Liver (tissue), 9 donors: ENCODE measurements around the gene CERS4. TPM values are rescaled to one million over a fixed set of nuclear protein-coding genes. Genes with fewer than 3 reads are reported as not detected.

Experiments used
- DNase-seq: peaks from one replicate; pipeline ENCODE4 v3.0.0-alpha.2; 2017; ENCODE audit warnings: low spot score
- H3K27ac ChIP-seq, 2 donors: one replicate each; pipeline ENCODE4 v1.7.0; 2013; ENCODE audit warnings: inconsistent platforms in 2 of 2, low read length in 2 of 2, control low read depth in 1 of 2, low read depth in 1 of 2, mild to moderate bottlenecking in 1 of 2
- H3K27me3 ChIP-seq, 4 donors: one replicate each; pipeline versions ENCODE4 v1.6.1 to v1.7.0; 2013; ENCODE audit warnings: low read length in 3 of 4, inconsistent platforms in 1 of 4, mild to moderate bottlenecking in 1 of 4, moderate library complexity in 1 of 4; ENCODE audit not compliant: control insufficient read depth in 4 of 4, insufficient read depth in 4 of 4
- H3K36me3 ChIP-seq, 4 donors: one replicate each; pipeline versions ENCODE4 v1.6.1 to v1.7.0; 2013; ENCODE audit warnings: low read length in 3 of 4, mild to moderate bottlenecking in 3 of 4, low read depth in 1 of 4, moderate library complexity in 1 of 4; ENCODE audit not compliant: control insufficient read depth in 4 of 4, insufficient read depth in 3 of 4
- H3K4me1 ChIP-seq, 4 donors: one replicate each; pipeline versions ENCODE4 v1.6.1 to v1.7.0; 2013; ENCODE audit warnings: low read length in 3 of 4, mild to moderate bottlenecking in 3 of 4, moderate library complexity in 1 of 4; ENCODE audit not compliant: control insufficient read depth in 4 of 4, insufficient read depth in 4 of 4
- H3K4me3 ChIP-seq, 3 donors: one replicate each; pipeline versions ENCODE4 v1.6.1 to v1.7.0; 2013; ENCODE audit warnings: low read length in 3 of 3, control low read depth in 1 of 3, low read depth in 1 of 3, mild to moderate bottlenecking in 1 of 3
- H3K9ac ChIP-seq, 2 donors: one replicate each; pipeline ENCODE4 v1.7.0; 2013; ENCODE audit warnings: low read length in 2 of 2, mild to moderate bottlenecking in 2 of 2, moderate library complexity in 2 of 2, control low read depth in 1 of 2, low read depth in 1 of 2
- H3K9me3 ChIP-seq, 4 donors: one replicate each; pipeline versions ENCODE4 v1.6.1 to v1.7.0; 2013; ENCODE audit warnings: low read length in 3 of 4; ENCODE audit not compliant: control insufficient read depth in 4 of 4
- FOXA1 ChIP-seq: IDR thresholded peaks from 2 replicates; pipeline ENCODE4 v1.6.1; 2016; ENCODE audit warnings: antibody characterized with exemption
- FOXA2 ChIP-seq: IDR thresholded peaks from 2 replicates; pipeline ENCODE4 v1.6.1; 2016; ENCODE audit warnings: antibody characterized with exemption
- GABPA ChIP-seq, 2 donors: IDR thresholded peaks in 1 of 2; conservative IDR thresholded peaks in 1 of 2; 2 replicates each; pipeline ENCODE4 v1.6.1; 2016; ENCODE audit warnings: antibody characterized with exemption in 2 of 2, mild to moderate bottlenecking in 1 of 2, moderate library complexity in 1 of 2
- HNF4G ChIP-seq: IDR thresholded peaks from 2 replicates; pipeline ENCODE4 v1.6.1; 2016; ENCODE audit warnings: antibody characterized with exemption
- RXRA ChIP-seq, 2 donors: IDR thresholded peaks; 2 replicates each; pipeline ENCODE4 v1.6.1; 2017 to 2018; ENCODE audit warnings: antibody characterized with exemption in 2 of 2, mild to moderate bottlenecking in 1 of 2
- SP1 ChIP-seq: IDR thresholded peaks from 2 replicates; pipeline ENCODE4 v1.6.1; 2018; ENCODE audit warnings: antibody characterized with exemption, mild to moderate bottlenecking
- TAF1 ChIP-seq: conservative IDR thresholded peaks from 2 replicates; pipeline ENCODE4 v1.6.1; 2016; ENCODE audit warnings: antibody characterized with exemption, mild to moderate bottlenecking
- YY1 ChIP-seq: IDR thresholded peaks from 2 replicates; pipeline ENCODE4 v1.6.1; 2016; ENCODE audit warnings: antibody characterized with exemption, mild to moderate bottlenecking
- WGBS: extraction: QIAGEN DNeasy Blood & Tissue Kit; methylation state at CpG from one replicate; pipeline ENCODE4 v1.1.7; 2013; 5-methylcytosine and 5-hydroxymethylcytosine counted together
- polyA plus RNA-seq, 2 donors: library from polyadenylated mRNA; stranded (reverse) in 1 of 2; unstranded in 1 of 2; fragments of 200-250 nt in 1 of 2; fragments of >200 nt in 1 of 2; fragmentation: Nextera tagmentation in 1 of 2; extraction: Ambion mirVana in 1 of 2; gene quantifications; one replicate each; pipeline versions ENCODE4 v1.2.1 to v1.2.3, GENCODE V29; 2013 to 2015
- total RNA-seq, 2 donors: library from RNA; depleted of rRNA; stranded (reverse); fragments of >200 nt; gene quantifications; one replicate each; pipeline ENCODE4 v1.2.3, GENCODE V29; 2014
- TF ChIP-seq, protein P1 (sequence below): IDR thresholded peaks from 2 replicates; pipeline ENCODE4 v1.6.1; 2016; ENCODE audit warnings: antibody characterized with exemption
- TF ChIP-seq, protein P2 (sequence below): IDR thresholded peaks from 2 replicates; pipeline ENCODE4 v1.6.1; 2016; ENCODE audit warnings: antibody characterized with exemption
- TF ChIP-seq, protein P3 (sequence below): IDR thresholded peaks from 2 replicates; pipeline ENCODE4 v1.6.1; 2016; ENCODE audit warnings: antibody characterized with exemption, mild to moderate bottlenecking
- donor health status: healthy.
- donor health status: healthy.
- donor health status: healthy.
- donor health status: healthy.
- donor health status: healthy.

CERS4 gene
- total and polyA plus RNA-seq, 4 donors: 42.7 to 65.1 (median 56.4) TPM

DNA sequence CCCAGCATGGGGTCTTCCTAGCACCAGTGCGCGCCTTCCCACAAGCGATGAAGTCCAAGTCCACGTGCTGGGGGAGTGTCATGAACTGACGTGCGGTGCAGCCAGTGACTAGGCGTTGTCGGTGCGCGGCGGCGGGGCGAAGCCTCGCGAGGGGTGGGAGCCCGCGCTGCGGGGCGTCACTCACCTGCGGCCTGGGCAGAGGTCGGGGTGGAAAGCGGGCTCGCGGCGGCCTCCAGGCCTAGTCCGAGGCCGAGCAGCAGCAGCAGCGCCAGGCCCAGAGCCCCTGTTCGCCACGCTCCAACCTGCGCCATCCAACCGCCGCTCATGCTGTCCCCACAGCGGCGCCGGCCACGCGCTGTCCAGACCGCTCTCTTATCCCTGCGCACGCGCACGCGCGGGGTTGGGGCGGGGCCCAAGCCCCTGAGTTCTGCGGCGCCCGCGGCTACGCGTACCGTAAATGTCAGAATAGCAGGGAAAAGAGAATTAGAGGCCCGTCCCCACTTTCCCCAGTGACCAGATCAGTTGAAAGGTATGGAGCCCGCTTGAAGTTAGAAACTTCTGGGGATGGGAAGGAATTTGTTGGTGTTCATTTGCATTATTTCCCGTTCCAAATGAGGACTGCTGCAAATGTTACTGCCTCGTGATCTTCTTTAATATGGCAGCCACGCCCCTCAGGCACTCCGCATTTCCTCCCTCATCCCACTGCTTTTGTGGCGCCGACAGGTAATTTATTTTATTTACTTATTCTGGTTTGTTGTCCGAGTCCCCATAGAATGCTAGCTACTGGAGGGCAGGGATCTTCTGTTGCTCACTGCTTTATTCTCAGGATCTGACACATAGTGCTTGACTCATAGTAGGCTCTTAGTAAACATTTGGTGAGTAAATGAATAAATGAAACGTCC lies 99.0 kb downstream of the CERS4 start, which contains the start of gene CD320:
Gene CD320 (minus strand): TSS at position 394 of the 902 bp plus-strand sequence. CDS start 68 bp downstream, at position 326.
- peaks cover 3 to 21% (median 9%) of the 10 kb centered on the region in 4 donors for H3K36me3 ChIP-seq
- WGBS: under 1% methylated on average over 63 of the region's 63 CpGs
- peak within 1 kb of the TSS in 1 of 2 donors; percentile 3 for H3K9ac ChIP-seq
- peak; percentile 65 for TF ChIP-seq YY1
- no peak for TF ChIP-seq FOXA2
- peak in 1 of 2 donors; percentile 28 for TF ChIP-seq GABPA (IDR thresholded peaks at IDR 0.05 in 1 of 2, conservative IDR thresholded peaks at IDR 0.05 in 1 of 2)
- peak within 1 kb of the TSS; percentile 39 to 65 (median 49) for H3K4me3 ChIP-seq
- H3K4me1 ChIP-seq: peaks cover 14 to 35% (median 27%) of the 10 kb centered on the region in 4 donors
- H3K27me3 ChIP-seq: no peaks in the 10 kb centered on the region
- no peaks in the 10 kb centered on the region for H3K9me3 ChIP-seq
- DNase-seq: peak; percentile 92
- H3K27ac ChIP-seq: peak within 1 kb of the TSS; percentile 53 to 72

DNA sequence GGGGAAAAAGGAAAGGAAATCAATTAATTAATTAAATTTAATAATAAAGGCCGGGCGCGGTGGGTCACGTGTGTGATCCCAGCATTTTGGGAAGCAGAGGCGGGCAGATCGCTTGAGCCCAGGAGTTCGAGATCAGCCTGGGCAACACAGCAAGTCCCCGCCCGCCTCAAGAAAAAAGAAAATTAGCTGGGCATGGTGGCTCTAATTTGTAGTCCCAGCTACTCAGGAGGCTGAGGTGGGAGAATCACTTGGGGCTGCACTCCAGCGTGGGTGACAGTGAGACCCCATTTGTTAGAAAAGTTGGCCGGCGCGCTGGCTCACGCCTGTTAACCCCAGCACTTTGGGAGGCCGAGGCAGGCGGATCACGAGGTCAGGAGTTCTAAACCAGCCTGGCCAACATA lies 99.7 kb downstream of the CERS4 start:
- no peaks in the 10 kb centered on the region for H3K27me3 ChIP-seq
- H3K9ac ChIP-seq: no peak overlapping the region
- DNase-seq: no peak
- no peak overlapping the region for H3K27ac ChIP-seq
- no peaks in the 10 kb centered on the region for H3K9me3 ChIP-seq
- TF ChIP-seq, protein P1, sequence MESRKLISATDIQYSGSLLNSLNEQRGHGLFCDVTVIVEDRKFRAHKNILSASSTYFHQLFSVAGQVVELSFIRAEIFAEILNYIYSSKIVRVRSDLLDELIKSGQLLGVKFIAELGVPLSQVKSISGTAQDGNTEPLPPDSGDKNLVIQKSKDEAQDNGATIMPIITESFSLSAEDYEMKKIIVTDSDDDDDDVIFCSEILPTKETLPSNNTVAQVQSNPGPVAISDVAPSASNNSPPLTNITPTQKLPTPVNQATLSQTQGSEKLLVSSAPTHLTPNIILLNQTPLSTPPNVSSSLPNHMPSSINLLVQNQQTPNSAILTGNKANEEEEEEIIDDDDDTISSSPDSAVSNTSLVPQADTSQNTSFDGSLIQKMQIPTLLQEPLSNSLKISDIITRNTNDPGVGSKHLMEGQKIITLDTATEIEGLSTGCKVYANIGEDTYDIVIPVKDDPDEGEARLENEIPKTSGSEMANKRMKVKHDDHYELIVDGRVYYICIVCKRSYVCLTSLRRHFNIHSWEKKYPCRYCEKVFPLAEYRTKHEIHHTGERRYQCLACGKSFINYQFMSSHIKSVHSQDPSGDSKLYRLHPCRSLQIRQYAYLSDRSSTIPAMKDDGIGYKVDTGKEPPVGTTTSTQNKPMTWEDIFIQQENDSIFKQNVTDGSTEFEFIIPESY: no peak
- TF ChIP-seq HNF4G: no peak
- TF ChIP-seq, protein P2, sequence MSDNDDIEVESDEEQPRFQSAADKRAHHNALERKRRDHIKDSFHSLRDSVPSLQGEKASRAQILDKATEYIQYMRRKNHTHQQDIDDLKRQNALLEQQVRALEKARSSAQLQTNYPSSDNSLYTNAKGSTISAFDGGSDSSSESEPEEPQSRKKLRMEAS: no peak
- TF ChIP-seq GABPA (IDR thresholded peaks at IDR 0.05 in 1 of 2, conservative IDR thresholded peaks at IDR 0.05 in 1 of 2): no peak
- TF ChIP-seq RXRA (IDR thresholded peaks at IDR 0.05): no peak
- TF ChIP-seq SP1: no peak
- TF ChIP-seq, protein P3, sequence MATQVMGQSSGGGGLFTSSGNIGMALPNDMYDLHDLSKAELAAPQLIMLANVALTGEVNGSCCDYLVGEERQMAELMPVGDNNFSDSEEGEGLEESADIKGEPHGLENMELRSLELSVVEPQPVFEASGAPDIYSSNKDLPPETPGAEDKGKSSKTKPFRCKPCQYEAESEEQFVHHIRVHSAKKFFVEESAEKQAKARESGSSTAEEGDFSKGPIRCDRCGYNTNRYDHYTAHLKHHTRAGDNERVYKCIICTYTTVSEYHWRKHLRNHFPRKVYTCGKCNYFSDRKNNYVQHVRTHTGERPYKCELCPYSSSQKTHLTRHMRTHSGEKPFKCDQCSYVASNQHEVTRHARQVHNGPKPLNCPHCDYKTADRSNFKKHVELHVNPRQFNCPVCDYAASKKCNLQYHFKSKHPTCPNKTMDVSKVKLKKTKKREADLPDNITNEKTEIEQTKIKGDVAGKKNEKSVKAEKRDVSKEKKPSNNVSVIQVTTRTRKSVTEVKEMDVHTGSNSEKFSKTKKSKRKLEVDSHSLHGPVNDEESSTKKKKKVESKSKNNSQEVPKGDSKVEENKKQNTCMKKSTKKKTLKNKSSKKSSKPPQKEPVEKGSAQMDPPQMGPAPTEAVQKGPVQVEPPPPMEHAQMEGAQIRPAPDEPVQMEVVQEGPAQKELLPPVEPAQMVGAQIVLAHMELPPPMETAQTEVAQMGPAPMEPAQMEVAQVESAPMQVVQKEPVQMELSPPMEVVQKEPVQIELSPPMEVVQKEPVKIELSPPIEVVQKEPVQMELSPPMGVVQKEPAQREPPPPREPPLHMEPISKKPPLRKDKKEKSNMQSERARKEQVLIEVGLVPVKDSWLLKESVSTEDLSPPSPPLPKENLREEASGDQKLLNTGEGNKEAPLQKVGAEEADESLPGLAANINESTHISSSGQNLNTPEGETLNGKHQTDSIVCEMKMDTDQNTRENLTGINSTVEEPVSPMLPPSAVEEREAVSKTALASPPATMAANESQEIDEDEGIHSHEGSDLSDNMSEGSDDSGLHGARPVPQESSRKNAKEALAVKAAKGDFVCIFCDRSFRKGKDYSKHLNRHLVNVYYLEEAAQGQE: no peak
- TF ChIP-seq TAF1: no peak
- TF ChIP-seq FOXA1: no peak
- H3K4me1 ChIP-seq: peaks cover 14 to 35% (median 27%) of the 10 kb centered on the region in 4 donors
- no peak overlapping the region for H3K4me3 ChIP-seq
- peaks cover 0 to 25% (median 12%) of the 10 kb centered on the region in 4 donors for H3K36me3 ChIP-seq
- 88% methylated on average over 17 of the region's 17 CpGs for WGBS
